ENCODE measurements around the gene KNL1. TPM values are rescaled to one million over a fixed set of nuclear protein-coding genes. Genes with fewer than 3 reads are reported as not detected.

The KNL1 gene
- total RNA-seq, 1 donor from 2014 or later = 33.4 TPM

- TF ChIP-seq CTCF (conservative IDR thresholded peaks at IDR 0.05) = no peak
- Mint-ChIP-seq H3K4me1 (peaks cover 25% of the 10 kb centered on the region), H3K27ac (ENCODE audit: unreplicated experiment) (no peak overlapping the region), H3K9me3 (peaks cover 2% of the 10 kb centered on the region), H3K4me3 (peak overlapping the region; percentile 79), H3K36me3 (ENCODE audit: low read depth) (peaks cover 4% of the 10 kb centered on the region), H3K27me3 (ENCODE audit: low read depth) (peaks cover 18% of the 10 kb centered on the region)
- no peak for DNase-seq (ENCODE audit: low read depth, low spot score)
Measured at GRCh38 chr15:40591389-40591788, 2.7 kb upstream of the KNL1 start.

GRCh38 chr15:40593165-40593564, 884 bp upstream of the KNL1 start:
- DNase-seq (ENCODE audit: low read depth, low spot score) = no peak
- Mint-ChIP-seq H3K27ac (ENCODE audit: unreplicated experiment) (no peak overlapping the region), H3K4me1 (peaks cover 25% of the 10 kb centered on the region), H3K4me3 (peak overlapping the region; percentile 97), H3K9me3 (peaks cover 2% of the 10 kb centered on the region), H3K27me3 (ENCODE audit: low read depth) (peaks cover 18% of the 10 kb centered on the region), H3K36me3 (ENCODE audit: low read depth) (peaks cover 4% of the 10 kb centered on the region)
- TF ChIP-seq CTCF (conservative IDR thresholded peaks at IDR 0.05) = no peak

- peak; percentile 33 for TF ChIP-seq CTCF (conservative IDR thresholded peaks at IDR 0.05)
- Mint-ChIP-seq H3K9me3 (peaks cover 2% of the 10 kb centered on the region), H3K27me3 (ENCODE audit: low read depth) (peaks cover 18% of the 10 kb centered on the region), H3K27ac (ENCODE audit: unreplicated experiment) (peak overlapping the region; percentile 100), H3K36me3 (ENCODE audit: low read depth) (peaks cover 4% of the 10 kb centered on the region), H3K4me3 (peak overlapping the region; percentile 97), H3K4me1 (peaks cover 25% of the 10 kb centered on the region)
- peak; percentile 61 for DNase-seq (ENCODE audit: low read depth, low spot score)
Measured at GRCh38 chr15:40594429-40594836, 384 bp downstream of the KNL1 start.

- TF ChIP-seq CTCF (conservative IDR thresholded peaks at IDR 0.05) = no peak
- DNase-seq (ENCODE audit: low read depth, low spot score) = no peak
- Mint-ChIP-seq H3K9me3 (peaks cover 2% of the 10 kb centered on the region), H3K4me3 (peak overlapping the region; percentile 97), H3K27me3 (ENCODE audit: low read depth) (peaks cover 14% of the 10 kb centered on the region), H3K27ac (ENCODE audit: unreplicated experiment) (no peak overlapping the region), H3K36me3 (ENCODE audit: low read depth) (peaks cover 4% of the 10 kb centered on the region), H3K4me1 (peaks cover 20% of the 10 kb centered on the region)
Measured at GRCh38 chr15:40595219-40595618, 1.2 kb downstream of the KNL1 start.

- no peak overlapping the region for H3K27ac Mint-ChIP-seq (ENCODE audit: unreplicated experiment)
- H3K4me1 Mint-ChIP-seq = peaks cover 20% of the 10 kb centered on the region
Measured at GRCh38 chr15:40595773-40596172, 1.7 kb downstream of the KNL1 start.

More at GRCh38 chr15:40595773-40596172, 1.7 kb downstream of the KNL1 start:
- H3K27me3 Mint-ChIP-seq (ENCODE audit: low read depth) = peaks cover 9% of the 10 kb centered on the region
- H3K9me3 Mint-ChIP-seq = peaks cover 2% of the 10 kb centered on the region
- H3K4me3 Mint-ChIP-seq = peak overlapping the region; percentile 36
- peaks cover 4% of the 10 kb centered on the region for H3K36me3 Mint-ChIP-seq (ENCODE audit: low read depth)
- no peak for DNase-seq (ENCODE audit: low read depth, low spot score)
- no peak for TF ChIP-seq CTCF (conservative IDR thresholded peaks at IDR 0.05)
